B cell (primary cell): ENCODE data around the gene TSPAN15.

Experiments
- EZH2 ChIP-seq: IDR thresholded peaks from 2 replicates; pipeline ENCODE4 v1.6.1; 2012; ENCODE audit warnings: borderline replicate concordance, low read depth, mild to moderate bottlenecking, moderate library complexity, low read length; ENCODE audit not compliant: insufficient read depth, poor library complexity, severe bottlenecking
- TF ChIP-seq, protein P1 (sequence below): fragments of 200-600 bp; IDR thresholded peaks from one replicate; pipeline ENCODE4 v1.8.0; 2022; ENCODE audit warnings: antibody characterized with exemption, mild to moderate bottlenecking

GRCh38 chr10:69527961-69528360 is 76.7 kb downstream of the TSPAN15 start:
- TF ChIP-seq, protein P1, sequence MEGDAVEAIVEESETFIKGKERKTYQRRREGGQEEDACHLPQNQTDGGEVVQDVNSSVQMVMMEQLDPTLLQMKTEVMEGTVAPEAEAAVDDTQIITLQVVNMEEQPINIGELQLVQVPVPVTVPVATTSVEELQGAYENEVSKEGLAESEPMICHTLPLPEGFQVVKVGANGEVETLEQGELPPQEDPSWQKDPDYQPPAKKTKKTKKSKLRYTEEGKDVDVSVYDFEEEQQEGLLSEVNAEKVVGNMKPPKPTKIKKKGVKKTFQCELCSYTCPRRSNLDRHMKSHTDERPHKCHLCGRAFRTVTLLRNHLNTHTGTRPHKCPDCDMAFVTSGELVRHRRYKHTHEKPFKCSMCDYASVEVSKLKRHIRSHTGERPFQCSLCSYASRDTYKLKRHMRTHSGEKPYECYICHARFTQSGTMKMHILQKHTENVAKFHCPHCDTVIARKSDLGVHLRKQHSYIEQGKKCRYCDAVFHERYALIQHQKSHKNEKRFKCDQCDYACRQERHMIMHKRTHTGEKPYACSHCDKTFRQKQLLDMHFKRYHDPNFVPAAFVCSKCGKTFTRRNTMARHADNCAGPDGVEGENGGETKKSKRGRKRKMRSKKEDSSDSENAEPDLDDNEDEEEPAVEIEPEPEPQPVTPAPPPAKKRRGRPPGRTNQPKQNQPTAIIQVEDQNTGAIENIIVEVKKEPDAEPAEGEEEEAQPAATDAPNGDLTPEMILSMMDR = no peak
- no peak for TF ChIP-seq EZH2
